Measurements from ENCODE around the gene PRAMEF11. TPM values are rescaled to one million over a fixed set of nuclear protein-coding genes. Genes with fewer than 3 reads are reported as not detected.
"Not testable (repeated sequence)": the region's sequence is repeated elsewhere in the genome, so short reads cannot be mapped to it uniquely, and the experiment has no call there.

PRAMEF11 gene
- not detected for total RNA-seq

GRCh38 chr1:12831310-12831709 is at the start of gene PRAMEF11:
TSS of gene PRAMEF11 (minus strand) at chr1:12831410. CDS start at chr1:12828789, 2,621 bp downstream.
- DNase-seq (ENCODE audit: low spot score in 2 of 2); H3K9me3 ChIP-seq; intact Hi-C loops (cut with DNase I): not testable (repeated sequence)

GRCh38 chr1:12878453-12878852 is 47.2 kb upstream of the PRAMEF11 start:
- H3K4me3 ChIP-seq; H3K27me3 ChIP-seq; intact Hi-C loops (cut with DNase I); DNase-seq (ENCODE audit: low spot score in 2 of 2); H3K9me3 ChIP-seq; H3K36me3 ChIP-seq; H3K27ac ChIP-seq; H3K4me1 ChIP-seq: not testable (repeated sequence)

More at GRCh38 chr1:12831310-12831709, at the start of gene PRAMEF11:
- not testable (repeated sequence) for H3K4me3 ChIP-seq, H3K27ac ChIP-seq, H3K36me3 ChIP-seq, H3K4me1 ChIP-seq, H3K27me3 ChIP-seq

- intact Hi-C loops (cut with DNase I); H3K27ac ChIP-seq; H3K4me3 ChIP-seq; H3K9me3 ChIP-seq; DNase-seq (ENCODE audit: low spot score in 2 of 2); H3K36me3 ChIP-seq; H3K27me3 ChIP-seq; H3K4me1 ChIP-seq: not testable (repeated sequence)
Measured at GRCh38 chr1:12863131-12863880, 32.1 kb upstream of the PRAMEF11 start.

GRCh38 chr1:12856786-12857185 is 25.6 kb upstream of the PRAMEF11 start, which contains the start of gene PRAMEF2:
TSS of gene PRAMEF2 (plus strand) at chr1:12857086. CDS start at chr1:12859010, 1,924 bp downstream.
- H3K27ac ChIP-seq; H3K9me3 ChIP-seq; intact Hi-C loops (cut with DNase I); H3K27me3 ChIP-seq; H3K36me3 ChIP-seq; H3K4me1 ChIP-seq; H3K4me3 ChIP-seq; DNase-seq (ENCODE audit: low spot score in 2 of 2): not testable (repeated sequence)

- intact Hi-C loops (cut with DNase I): no loop called here
Measured at GRCh38 chr1:12851779-12852178, 20.6 kb upstream of the PRAMEF11 start.

GRCh38 chr1:12848620-12849019 is 17.4 kb upstream of the PRAMEF11 start, which contains the start of gene HNRNPCL1:
TSS of gene HNRNPCL1 (minus strand) at chr1:12848720. CDS start at chr1:12848289, 431 bp downstream.
- DNase-seq (ENCODE audit: low spot score in 2 of 2); H3K4me1 ChIP-seq; intact Hi-C loops (cut with DNase I); H3K27ac ChIP-seq; H3K9me3 ChIP-seq; H3K4me3 ChIP-seq; H3K27me3 ChIP-seq; H3K36me3 ChIP-seq: not testable (repeated sequence)

More at GRCh38 chr1:12851779-12852178, 20.6 kb upstream of the PRAMEF11 start:
- H3K27me3 ChIP-seq: no peaks in the 10 kb centered on the region
- H3K4me3 ChIP-seq: no peak overlapping the region
- H3K9me3 ChIP-seq: peaks cover 0 to 3% of the 10 kb centered on the region in 2 donors
- H3K4me1 ChIP-seq: no peaks in the 10 kb centered on the region
- H3K36me3 ChIP-seq: no peaks in the 10 kb centered on the region
- no peak for TF ChIP-seq CTCF (IDR thresholded peaks at IDR 0.05)
- H3K27ac ChIP-seq: no peak overlapping the region
- no peak for DNase-seq (ENCODE audit: low spot score in 2 of 2)

GRCh38 chr1:12833251-12833650 is 2.0 kb upstream of the PRAMEF11 start:
- H3K4me3 ChIP-seq; H3K27ac ChIP-seq; H3K27me3 ChIP-seq; H3K4me1 ChIP-seq; H3K36me3 ChIP-seq; H3K9me3 ChIP-seq; intact Hi-C loops (cut with DNase I); DNase-seq (ENCODE audit: low spot score in 2 of 2): not testable (repeated sequence)

GRCh38 chr1:12819061-12819460 is 12.1 kb downstream of the PRAMEF11 start:
- H3K27ac ChIP-seq; H3K9me3 ChIP-seq; H3K4me3 ChIP-seq; H3K36me3 ChIP-seq; H3K4me1 ChIP-seq; DNase-seq (ENCODE audit: low spot score in 2 of 2); H3K27me3 ChIP-seq; intact Hi-C loops (cut with DNase I): not testable (repeated sequence)

- intact Hi-C loops (cut with DNase I): no loop called here
- Histone ChIP-seq H3K36me3 (no peaks in the 10 kb centered on the region), H3K9me3 (no peaks in the 10 kb centered on the region), H3K4me1 (no peaks in the 10 kb centered on the region), H3K27ac (no peak overlapping the region), H3K27me3 (no peaks in the 10 kb centered on the region), H3K4me3 (no peak overlapping the region)
- no peak for DNase-seq (ENCODE audit: low spot score in 2 of 2)
- TF ChIP-seq CTCF (IDR thresholded peaks at IDR 0.05): no peak
Measured at GRCh38 chr1:12811409-12811784, 19.8 kb downstream of the PRAMEF11 start.

All from ascending aorta (tissue), 2 donors.